Activated B cell treated with CpG ODN at 0.5 μM for 24 hours (primary cell): ENCODE measurements around the gene FALEC. TPM values are rescaled to one million over a fixed set of nuclear protein-coding genes. Genes with fewer than 3 reads are reported as not detected.
A peak's percentile ranks its signal among the peaks of the same experiment; 100 is the strongest.

Experiments
- ATAC-seq: fragments of 200-7000 bp; cut with Tn5 transposase; one replicate; pipeline ENCODE4 v1.10.0; 2021; ENCODE audit warnings: low read depth, mild to moderate bottlenecking, moderate library complexity
- CTCF ChIA-PET: fragments of 350-600 bp; sonication (Branson Sonifier 250); formaldehyde crosslinking; loops from one replicate; lab custom pipeline; 2021; ENCODE audit warnings: antibody characterized with exemption; lab: Charles Lee
- POLR2A ChIA-PET: fragments of 350-600 bp; sonication (Branson Sonifier 250); formaldehyde crosslinking; loops from one replicate; lab custom pipeline; 2021; ENCODE audit warnings: antibody characterized with exemption; lab: Charles Lee
- DNase-seq: peaks from one replicate; pipeline ENCODE4 v3.0.0; 2022
- H3K27ac Mint-ChIP-seq: one replicate; pipeline ENCODE4 v1.8.0; 2020; ENCODE audit warnings: mixed read lengths
- H3K27me3 Mint-ChIP-seq: one replicate; pipeline ENCODE4 v1.8.0; 2021; ENCODE audit warnings: mixed read lengths
- H3K36me3 Mint-ChIP-seq: one replicate; pipeline ENCODE4 v1.8.0; 2021; ENCODE audit warnings: low read depth, mixed read lengths
- H3K4me1 Mint-ChIP-seq: one replicate; pipeline ENCODE4 v1.8.0; 2021; ENCODE audit warnings: mixed read lengths
- H3K4me3 Mint-ChIP-seq: one replicate; pipeline ENCODE4 v1.8.0; 2020; ENCODE audit warnings: mild to moderate bottlenecking, mixed read lengths
- H3K9me3 Mint-ChIP-seq: one replicate; pipeline ENCODE4 v1.8.0; 2020; ENCODE audit warnings: mixed read lengths
- CTCF ChIP-seq: fragments of 200-600 bp; IDR thresholded peaks from one replicate; pipeline ENCODE4 v1.8.0; 2022; ENCODE audit warnings: antibody characterized with exemption, mild to moderate bottlenecking
- intact Hi-C: fragments of 100-400 bp; cut with micrococcal nuclease; formaldehyde crosslinking; loops from one replicate; pipeline ENCODE4 v1.15.1; 2024
- total RNA-seq: library from RNA; stranded (reverse); gene quantifications from 2 replicates; pipeline ENCODE4 v1.2.3, GENCODE V29; 2022

Gene FALEC
- total RNA-seq, 1 donor from 2014 or later = 1.1 TPM

GRCh38 chr1:150514913-150515327, 632 bp upstream of the FALEC start:
- H3K36me3 Mint-ChIP-seq = no peaks in the 10 kb centered on the region
- peak overlapping the region; percentile 83 for H3K27ac Mint-ChIP-seq
- no peaks in the 10 kb centered on the region for H3K9me3 Mint-ChIP-seq
- ChIA-PET CTCF (interaction anchor here (1.2 to 2.0 kb wide), 3 partner anchors 28 to 46 kb away, joined by 3 to 8 read pairs (median 4); partner anchors contain the start of gene TARS2), POLR2A (interaction anchor here (0.5 to 4.2 kb wide), 9 partner anchors 13 to 1148 kb away, joined by 4 to 41 read pairs (median 6); partner anchors contain the start of genes APH1A, ENSA and TARS2)
- TF ChIP-seq CTCF = no peak
- DNase-seq (no peak), ATAC-seq (no peak)
- no peaks in the 10 kb centered on the region for H3K27me3 Mint-ChIP-seq
- H3K4me1 Mint-ChIP-seq = peaks cover 27% of the 10 kb centered on the region
- H3K4me3 Mint-ChIP-seq = peak overlapping the region; percentile 95
- intact Hi-C loops = loop anchor here (1.0 to 5.0 kb wide), 4 partner anchors 17 to 258 kb away; partner anchors contain the start of genes CA14 and TARS2

GRCh38 chr1:150516050-150516591, 569 bp downstream of the FALEC start:
- CTCF ChIA-PET = interaction anchor here (0.8 to 2.0 kb wide), 6 partner anchors 17 to 260 kb away, joined by 3 to 8 read pairs (median 4); partner anchors contain the start of gene TARS2
- no peak for TF ChIP-seq CTCF
- peak overlapping the region; percentile 95 for H3K4me3 Mint-ChIP-seq
- H3K36me3 Mint-ChIP-seq = no peaks in the 10 kb centered on the region
- H3K4me1 Mint-ChIP-seq = peaks cover 27% of the 10 kb centered on the region
- intact Hi-C loops = loop anchor here (5.0 kb wide), 2 partner anchors 46 to 259 kb away; partner anchors contain the start of gene CA14
- no peaks in the 10 kb centered on the region for H3K27me3 Mint-ChIP-seq
- H3K9me3 Mint-ChIP-seq = no peaks in the 10 kb centered on the region
- H3K27ac Mint-ChIP-seq = peak overlapping the region; percentile 61
- POLR2A ChIA-PET = interaction anchor here (0.6 to 4.2 kb wide), 15 partner anchors 15 to 730 kb away, joined by 3 to 41 read pairs (median 5); partner anchors contain the start of genes APH1A, ENSA, MCL1 and TARS2
- DNase-seq = no peak
- no peak for ATAC-seq

GRCh38 chr1:150516616-150517015, 1.1 kb downstream of the FALEC start:
- TF ChIP-seq CTCF = no peak
- no peaks in the 10 kb centered on the region for H3K9me3 Mint-ChIP-seq
- H3K4me3 Mint-ChIP-seq = peak overlapping the region; percentile 95
- H3K4me1 Mint-ChIP-seq = peaks cover 27% of the 10 kb centered on the region
- H3K36me3 Mint-ChIP-seq = no peaks in the 10 kb centered on the region
- CTCF ChIA-PET = interaction anchor here (0.8 to 2.0 kb wide), 4 partner anchors 16 to 260 kb away, joined by 3 to 8 read pairs (median 4); no protein-coding TSS in a partner anchor
- POLR2A ChIA-PET = interaction anchor here (0.5 to 4.2 kb wide), 12 partner anchors 15 to 248 kb away, joined by 3 to 41 read pairs (median 8); partner anchors contain the start of genes APH1A, MCL1 and TARS2
- DNase-seq (no peak), ATAC-seq (no peak)
- peak overlapping the region; percentile 61 for H3K27ac Mint-ChIP-seq
- no peaks in the 10 kb centered on the region for H3K27me3 Mint-ChIP-seq
- intact Hi-C loops = loop anchor here (5.0 kb wide), 2 partner anchors 46 to 259 kb away; partner anchors contain the start of gene CA14

- ChIA-PET CTCF (interaction anchor here (1.7 kb wide), 1 partner anchor 265 kb away, joined by 3 read pairs; no protein-coding TSS in a partner anchor), POLR2A (no interaction called here)
- Mint-ChIP-seq H3K27ac (no peak overlapping the region), H3K4me3 (no peak overlapping the region), H3K9me3 (no peaks in the 10 kb centered on the region), H3K4me1 (peaks cover 15% of the 10 kb centered on the region), H3K27me3 (no peaks in the 10 kb centered on the region), H3K36me3 (no peaks in the 10 kb centered on the region)
- DNase-seq = no peak
- ATAC-seq = no peak
- intact Hi-C loops = no loop called here
- TF ChIP-seq CTCF = no peak
These were observed 5.8 kb downstream of the FALEC start for GRCh38 chr1:150521196-150521968.
